ENCODE results near the gene MEAF6.

GRCh38 chr1:37478451-37478881 lies 36.1 kb downstream of the MEAF6 start:
- TF ChIP-seq CTCF (IDR thresholded peaks at IDR 0.05) (no peak), POLR2A (IDR thresholded peaks at IDR 0.05) (no peak), EP300 (IDR thresholded peaks at IDR 0.05) (no peak)
